ENCODE results near the gene RPL10.

The RPL10 gene

DNA sequence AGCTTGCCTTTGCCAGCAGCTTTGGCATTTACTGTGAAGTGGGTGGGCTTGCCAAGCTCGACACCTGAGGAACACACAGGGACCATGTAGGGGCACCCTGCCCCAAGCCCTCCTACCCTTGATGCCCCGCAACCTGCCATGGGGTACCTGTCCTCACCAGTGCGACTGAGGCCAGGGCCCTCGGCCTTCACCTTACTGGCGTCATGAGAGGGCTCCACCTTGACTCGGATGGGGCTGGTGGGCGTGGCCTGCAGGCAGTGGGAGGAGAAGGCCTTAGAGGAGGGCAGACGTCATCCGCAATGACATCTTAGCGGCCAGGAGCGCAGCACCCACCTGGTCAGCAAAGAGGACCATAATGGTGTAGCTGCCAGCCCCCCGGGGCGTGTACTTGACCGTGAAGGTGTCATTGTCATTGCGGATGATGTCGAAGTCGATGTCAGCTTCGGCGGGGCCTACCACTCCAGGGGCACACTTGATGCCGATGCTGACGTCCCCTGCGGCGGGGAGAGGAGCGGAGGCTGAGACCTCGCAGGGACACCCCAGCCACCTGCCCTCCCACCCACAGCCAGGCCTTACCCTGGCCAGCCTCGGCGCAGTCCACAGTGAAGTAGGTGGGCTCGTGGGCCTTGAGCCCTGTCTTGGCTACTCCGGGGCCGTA, 36.0 kb upstream of the RPL10 start:
- no peak for DNase-seq

DNA sequence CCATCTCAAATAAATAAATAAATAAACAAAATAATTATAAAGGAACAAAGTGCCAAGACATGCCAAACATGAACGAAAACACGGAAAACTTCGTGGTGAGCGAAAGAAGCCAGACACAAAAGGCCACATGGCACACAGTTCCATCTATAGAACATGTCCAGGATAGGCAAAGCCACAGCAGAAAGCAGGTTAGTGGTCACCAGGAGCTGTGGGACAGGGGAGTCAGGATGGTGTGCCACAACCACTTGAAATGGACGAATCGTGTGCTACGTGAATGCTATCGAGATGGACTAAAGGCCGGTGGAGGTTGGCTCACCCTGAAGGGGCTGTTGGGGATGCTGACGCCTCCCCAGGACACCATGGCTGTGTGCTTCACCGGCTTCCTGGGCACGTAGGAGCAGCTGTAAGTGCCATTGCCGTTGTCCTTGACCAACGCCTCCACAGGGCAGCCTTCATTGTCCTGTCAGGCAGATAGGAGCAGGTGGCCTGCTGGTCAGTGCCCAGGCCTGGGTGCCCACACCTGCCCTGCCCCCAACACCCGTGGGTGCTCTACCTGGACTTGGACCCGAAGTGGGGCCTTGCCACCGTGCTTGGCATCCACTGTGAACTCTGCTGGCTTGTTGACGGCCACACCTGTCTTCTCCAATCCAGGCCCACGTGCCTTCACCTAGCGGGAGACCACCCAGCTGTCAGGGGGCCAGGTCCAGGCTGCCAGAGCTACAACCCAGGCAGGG, 34.3 kb upstream of the RPL10 start:
- DNase-seq, result no peak

DNA sequence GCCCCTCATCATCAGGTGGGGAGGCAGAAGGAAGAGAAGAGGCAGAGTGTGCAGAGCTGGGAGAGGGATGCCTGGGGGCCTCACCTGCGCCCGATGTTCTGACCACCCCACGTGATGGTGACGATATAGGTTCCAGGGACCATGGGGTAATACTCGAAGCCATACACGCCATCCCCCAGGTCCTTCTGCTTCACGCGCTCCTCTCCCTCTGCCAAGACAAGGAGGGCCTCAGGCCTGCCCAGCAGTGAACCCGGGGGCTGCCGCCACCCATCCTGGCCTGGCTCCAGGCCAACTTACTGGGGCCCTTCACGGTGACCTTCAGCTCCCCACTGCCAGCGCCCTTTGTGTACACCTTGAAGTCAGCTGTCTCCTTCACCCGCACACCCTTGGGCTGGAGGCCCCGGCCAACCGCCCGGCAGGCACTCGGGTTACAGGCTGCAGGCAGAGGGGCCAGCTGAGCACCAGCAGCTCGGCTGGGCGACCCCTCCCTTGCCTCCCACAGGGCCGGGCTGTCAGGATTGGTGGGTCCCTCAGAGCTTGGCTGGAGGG, 33.1 kb upstream of the RPL10 start:
- no peak for DNase-seq

DNA sequence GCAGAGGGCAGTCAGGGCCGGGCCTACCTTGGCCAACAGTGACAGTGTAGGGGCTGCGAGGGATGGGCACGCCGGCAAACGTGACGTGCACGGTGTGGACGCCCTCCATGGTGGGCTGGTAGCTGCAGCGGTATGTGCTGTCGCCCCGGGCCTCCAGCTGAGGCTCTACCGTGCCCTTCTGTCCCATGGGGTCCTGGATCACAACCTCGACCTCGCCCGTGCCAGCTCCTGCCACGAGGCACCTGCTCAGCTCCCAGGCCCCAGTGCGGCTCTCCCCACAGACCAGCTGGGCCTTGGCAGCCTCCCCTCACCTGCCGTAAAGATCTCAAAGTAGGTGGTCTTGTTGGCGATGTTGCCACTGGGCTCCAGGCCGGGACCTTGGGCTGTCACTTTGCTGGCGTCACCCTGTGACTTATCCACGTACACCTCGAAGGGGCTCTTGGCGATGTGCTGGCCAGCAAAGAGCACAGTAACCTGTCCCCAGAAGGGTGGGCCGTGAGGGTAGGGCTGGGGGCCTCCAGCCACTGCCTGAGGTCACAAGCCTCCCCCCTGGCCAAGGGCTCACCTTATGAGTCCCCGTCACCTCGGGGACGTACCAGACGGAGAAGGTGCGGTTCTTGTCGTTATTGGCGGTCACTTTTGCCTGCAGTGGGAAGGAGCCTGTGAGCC, 32.0 kb upstream of the RPL10 start:
- no peak for DNase-seq

DNA sequence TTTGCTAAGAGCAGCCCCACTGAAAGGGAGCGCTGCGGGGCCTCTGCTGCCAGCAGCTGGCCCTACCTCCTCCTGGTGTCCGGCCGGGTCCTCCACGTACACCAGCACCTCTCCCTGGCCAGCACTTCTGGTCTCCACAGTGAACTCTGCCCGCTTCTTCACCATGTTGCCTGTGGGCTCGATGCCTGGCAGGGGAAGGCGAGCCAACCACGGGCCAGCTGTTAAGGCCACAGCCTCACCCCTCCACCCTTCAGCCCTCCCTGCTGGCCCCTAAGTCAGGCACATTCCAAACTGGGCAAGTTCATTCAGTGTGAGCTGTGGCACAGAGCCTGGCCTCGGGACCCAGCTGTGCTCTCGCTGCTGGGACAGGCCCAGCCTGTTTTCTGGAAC, 31.5 kb upstream of the RPL10 start:
- DNase-seq, result no peak

DNA sequence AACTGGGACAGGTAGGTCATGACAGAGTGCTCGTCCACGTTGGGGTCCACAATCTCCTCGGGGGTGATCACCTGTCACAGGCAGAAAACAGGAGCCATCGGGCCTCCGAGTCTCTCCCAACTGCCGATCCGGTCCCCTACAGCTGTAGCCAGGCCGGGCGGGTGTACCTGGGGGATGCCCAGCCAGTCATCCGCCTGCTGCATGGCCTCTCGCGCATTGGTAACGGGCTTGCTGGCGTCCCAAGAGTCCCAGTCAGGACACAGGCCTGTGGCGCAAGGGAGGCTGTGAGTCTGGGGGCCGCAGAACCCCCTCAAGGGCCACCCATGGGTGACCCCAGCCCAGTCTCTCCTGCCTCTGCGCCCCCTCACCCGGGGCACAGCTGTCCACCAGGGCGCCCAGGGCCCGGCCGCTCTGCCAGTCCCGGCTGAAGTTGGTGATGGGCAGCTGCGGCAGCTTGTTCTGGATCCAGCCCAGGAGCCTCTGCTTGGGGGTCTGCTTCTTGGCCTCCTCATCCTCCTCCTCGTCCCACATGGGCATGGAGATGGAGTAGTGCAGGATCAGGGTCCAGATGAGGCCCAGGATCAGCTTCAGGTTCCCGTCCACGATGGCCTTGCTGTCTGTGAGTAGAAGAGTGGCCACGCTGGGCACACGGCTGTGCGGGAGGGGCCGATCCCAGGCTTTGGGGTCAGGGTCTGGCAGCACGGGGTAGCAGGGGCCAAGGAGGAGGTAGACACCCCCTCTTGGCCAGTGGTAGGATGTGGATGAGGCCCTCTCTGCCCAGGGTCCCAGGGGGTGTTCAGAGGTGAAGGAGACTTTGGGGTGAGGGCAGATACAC, 30.5 kb upstream of the RPL10 start:
- no peak for DNase-seq

DNA sequence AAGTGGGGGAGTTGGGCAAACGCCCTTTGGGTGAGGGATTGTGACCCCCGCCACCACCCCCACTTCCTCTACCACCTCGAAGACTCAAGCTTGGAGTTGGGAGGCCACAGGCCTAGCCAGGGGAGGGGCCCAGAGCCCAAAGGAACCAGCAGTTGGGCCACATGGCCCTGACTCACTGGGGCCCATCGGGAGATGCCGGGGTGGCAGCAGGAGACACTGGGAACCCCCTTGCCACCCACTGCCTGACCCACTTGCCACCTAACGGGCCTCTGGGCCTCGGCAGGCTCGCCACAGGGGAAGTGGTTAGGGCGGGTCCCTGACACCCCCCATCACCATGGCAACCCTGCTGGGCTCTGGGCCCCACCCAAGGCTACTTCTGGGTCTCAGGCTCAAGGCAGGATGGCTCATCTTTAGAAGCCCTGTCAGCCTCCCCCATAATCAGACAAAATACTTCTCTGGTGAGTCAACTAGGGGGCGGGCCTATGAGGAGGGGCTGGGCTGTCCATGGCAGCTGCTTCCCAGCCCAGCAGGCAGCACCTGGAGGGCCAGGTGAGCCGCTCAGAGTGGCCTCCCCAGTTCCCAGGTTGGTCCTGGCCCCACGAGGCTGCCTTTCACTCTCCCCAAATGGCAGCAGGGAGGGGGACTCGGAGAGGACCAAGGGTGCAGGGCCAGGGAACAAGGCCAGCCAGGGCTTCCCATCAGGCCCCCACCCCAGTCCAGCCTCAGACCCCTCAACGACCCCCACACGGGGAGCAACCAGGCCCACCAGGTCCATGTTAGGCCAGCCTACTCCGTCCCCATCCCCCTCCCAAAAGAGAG, 29.3 kb upstream of the RPL10 start:
- DNase-seq, result peak; percentile 92

DNA sequence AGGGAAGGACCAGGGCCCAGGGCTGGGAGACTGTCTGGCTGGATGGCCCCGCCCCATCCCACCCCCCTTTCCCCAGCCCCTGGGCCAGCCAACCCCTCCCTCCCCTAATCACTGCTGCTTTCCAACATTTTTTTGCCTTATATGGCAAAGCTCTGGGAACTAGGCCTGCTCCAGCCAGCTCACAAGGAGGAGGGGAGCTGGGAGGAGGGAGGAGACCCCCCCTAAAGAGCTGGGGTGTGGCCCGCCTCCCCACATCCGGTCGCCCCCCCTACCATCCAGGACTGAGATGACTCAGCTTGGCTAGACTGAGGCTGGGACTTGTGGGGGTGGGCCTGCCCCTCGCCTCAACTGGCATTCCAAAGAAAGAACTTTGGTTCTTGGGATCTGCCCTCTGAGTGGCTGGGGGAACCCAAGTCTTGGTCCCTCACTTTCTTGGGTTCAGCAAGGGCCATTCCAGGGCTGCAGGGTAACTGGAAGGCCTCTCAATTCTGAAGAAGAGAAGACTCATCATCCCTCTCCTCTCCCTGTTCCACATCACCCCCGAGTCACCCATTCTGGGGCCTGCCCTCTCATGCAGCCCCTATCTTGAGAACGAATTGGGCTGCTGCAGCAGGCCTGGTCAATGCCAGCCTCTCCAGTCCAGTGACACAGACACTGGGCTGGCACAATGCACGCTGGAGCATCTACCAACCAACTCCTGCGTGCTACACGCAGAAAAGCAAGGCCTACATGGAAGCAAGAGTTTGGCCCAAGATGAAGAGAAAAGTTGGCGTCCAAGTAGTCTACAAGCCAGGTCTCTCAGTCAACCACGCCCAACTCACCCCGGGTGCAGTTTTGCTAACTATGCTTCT, 28.5 kb upstream of the RPL10 start:
- peak; percentile 95 for DNase-seq

DNA sequence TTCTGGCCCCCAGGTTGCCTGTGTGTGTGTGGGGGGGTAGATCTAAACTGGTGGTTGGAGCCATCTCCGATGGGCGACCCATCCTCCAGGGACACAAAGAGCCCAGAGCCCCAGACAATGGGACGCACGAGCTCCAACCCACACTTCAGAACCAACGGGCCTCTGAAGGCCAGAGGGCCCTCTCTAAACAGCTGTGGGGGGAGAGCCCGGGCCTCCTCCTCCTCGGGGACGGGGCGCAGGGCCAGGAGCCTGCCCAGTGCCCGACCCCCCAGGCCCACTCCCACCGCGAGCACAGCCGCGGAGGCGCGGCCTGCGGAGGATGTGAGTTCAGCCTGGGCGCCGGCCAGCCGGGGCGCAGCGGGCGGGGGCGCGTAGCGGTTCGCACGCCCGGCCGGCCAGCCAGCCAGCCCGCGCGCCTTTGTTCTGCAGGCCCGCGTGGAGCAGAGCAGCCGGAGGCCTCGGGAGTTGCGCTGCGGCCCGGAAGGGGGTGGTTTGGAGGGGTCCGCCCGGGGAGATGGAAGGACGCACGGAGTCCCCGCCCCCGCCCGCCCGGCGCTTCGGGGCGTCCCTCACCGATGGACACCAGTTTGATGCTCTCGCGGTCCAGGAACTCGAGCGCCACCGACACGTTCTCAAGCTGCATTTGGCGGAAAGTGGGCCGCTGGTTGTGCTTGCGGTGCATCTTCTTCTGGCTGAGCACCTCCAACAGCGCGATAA, 27.7 kb upstream of the RPL10 start:
- no peak for DNase-seq

DNA sequence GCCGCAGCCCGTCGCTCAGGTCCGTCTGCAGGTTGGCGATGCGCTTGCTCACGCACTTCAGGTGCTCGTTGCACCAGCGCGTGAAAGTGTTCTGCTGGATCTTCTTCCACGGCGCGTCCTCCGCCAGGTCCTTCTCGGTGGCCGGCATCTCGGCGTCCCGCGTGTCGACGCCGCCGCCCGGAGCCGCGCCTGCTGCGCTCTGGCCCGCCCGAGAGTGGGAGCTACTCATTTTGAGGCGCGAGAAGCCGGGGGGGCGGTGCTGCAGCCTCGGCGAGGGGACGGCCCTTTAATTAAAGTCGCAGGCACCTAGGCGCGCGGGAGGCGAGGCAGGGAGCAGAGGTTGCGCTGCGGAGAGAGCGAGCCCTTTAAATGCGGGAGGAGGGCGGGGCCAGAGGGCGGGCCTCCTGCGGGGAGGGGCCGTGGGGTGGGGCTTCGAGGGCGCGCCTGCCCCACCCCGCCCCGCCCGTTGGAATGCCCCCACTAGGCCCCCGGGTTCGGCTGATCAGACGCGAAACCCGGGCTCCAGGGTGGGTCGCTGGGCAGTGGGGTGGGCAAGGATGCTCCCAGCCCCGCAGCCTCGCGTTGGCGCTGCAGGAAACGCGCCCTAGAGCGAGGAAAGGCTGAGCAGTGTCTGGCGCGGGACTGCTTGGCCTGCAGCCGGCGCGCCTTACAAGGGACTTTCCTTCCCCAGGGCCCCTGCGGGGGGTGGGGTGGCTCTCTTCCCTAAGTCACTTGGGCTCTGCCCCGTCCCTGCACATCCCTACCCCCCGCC, 27.0 kb upstream of the RPL10 start:
- peak; percentile 91 for DNase-seq

DNA sequence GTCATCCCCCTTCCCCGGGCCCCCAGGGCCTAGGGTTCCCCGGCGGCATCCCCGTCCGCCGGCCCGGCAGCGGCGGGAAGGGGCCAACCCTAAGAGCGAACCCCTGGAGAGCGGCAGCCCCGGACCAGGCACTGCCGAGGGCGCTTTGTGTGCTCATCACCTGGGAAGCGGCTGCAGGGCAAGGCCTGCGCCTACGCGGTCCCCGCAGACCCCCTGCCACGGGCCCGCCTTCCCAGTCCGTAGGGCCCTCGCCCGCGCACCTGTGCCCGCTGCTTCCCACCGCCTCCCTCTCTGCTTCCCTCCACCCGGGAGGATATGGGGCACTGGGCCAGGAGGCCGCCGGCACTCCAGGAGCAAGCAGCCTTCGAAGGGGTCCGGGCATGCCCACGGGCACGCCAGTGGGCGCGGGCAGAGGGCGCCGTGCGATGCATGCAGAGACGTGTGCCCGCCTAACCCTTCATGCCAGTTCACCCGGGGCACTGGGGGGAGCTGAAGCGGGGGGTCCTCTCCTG, 26.3 kb upstream of the RPL10 start:
- no peak for DNase-seq

DNA sequence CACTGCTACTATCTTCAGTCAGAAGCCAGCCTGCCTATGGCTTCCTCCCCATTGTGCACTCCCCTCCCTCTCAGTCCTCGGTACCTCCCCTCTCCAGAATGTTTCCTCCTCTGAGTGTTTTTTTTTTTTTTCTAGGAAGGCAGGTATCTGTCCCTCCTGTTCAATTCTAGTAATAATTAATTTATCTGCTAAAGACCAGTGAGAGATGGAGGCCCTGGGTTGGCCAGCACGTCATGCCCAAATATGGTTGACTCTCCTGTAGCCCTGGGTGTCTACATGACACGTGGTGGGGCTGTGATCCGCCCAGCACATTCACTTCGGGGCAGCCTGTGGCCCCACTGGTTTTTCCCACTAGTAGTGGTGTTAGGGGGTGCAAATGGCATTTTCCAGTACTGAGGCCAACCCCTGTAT, 25.6 kb upstream of the RPL10 start:
- DNase-seq, result peak; percentile 81

DNA sequence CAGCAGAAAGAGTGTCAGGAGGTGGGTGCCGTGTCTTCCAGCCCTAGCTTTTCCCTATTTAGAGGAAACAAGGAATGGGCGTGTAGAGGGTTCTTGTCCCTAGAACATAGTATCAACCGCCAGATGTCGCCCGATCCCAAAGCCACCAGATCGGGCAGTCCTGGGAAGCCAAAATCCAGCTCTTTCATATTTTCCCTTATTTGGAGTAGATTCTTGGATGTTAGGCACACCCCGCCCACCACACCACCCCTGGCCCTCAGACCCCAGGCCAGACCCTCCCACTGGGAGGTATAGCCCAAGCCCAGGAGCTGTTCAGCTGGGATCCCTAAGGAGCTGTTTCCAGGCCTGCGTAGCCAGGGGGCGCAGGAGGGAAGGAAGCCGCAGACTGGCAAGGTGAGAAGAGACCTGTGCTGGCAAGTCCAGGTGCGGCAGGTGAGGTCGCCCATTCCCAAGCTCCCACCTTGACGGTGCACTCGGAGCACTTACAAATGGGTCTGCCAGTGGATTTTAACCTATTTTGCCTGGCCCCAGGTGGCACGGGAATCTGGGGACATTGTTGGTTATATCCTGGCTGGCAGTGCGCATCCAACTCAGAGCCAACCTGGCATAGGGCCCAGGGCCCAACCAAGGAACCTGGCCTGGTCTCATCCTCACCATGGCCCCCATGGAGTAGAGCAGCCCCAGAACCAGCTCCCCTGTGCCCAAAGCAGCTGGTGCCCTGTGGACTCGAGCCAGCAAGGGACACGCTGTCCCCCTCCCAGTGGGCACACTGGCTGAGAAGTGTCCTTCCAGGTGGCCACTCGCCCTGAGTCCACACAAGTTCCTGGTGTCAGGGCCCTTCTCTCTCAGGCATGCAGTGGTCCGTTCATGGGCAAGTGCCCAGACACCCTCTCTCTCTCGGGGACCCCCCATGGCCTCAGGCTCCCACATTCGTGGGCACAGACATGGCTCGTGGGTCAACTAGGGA, 24.6 kb upstream of the RPL10 start:
- peak; percentile 93 for DNase-seq

DNA sequence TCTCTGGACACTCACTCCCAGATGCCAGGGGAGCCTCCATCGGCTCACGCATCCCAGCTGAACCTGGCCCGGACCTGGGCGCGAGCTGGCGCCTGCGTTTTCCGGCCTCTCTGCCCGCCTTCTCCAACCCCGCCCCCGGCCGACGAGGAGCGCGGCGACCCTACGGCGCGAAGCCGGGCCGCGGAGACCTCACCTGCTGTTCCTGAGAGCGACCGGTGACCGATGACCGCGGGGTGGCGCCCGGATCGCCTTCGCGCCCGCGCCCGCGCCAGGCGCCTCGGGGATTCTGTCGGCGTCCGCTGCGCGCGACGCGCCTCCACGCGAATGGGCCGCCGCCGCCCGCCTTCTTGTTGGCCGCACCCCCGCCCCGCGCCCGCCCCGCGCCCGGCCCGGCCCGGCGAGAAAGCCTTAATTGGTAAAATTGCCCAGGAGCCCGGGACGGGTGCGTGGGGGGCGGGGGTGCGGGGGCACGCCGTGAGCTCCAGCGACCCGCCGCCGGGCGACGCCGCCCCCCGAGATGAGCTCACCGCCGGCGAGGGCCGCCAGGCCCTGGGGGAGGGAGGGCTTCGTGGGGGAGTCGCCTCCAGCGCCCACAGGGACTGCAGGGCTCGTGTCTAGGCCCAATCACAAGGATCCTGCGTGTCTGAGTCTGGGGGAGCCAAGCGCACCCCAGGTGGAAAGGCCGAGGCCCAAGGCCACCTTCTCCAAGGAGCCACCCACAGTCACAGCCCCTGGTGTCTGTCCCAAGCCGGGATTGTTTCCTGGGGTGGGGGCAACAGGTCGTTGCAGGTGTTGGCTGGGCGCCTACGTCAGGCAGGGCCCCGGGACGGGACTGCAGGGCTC, 23.6 kb upstream of the RPL10 start, which contains the start of gene FLNA:
Gene FLNA (minus strand): TSS at position 322 of the 843 bp plus-strand sequence. CDS start 3,389 bp downstream, outside the sequence.
- DNase-seq, result peak; percentile 77

DNA sequence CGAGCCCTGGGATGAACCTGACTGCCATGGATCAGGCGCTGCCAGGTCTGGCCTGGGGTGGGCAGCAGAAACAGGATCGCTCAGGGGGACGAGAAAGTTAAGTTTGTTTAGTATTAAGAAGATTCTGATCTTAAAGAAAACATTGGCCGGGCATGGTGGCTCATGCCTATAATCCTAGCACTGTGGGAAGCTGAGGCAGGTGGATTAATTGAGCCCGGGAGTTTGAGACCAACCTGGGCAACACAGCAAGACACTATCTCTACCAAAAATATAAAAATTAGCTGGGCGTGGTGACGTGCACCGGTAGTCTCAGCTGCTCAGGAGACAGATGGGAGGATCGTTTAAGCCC, 23.0 kb upstream of the RPL10 start:
- DNase-seq, result no peak

DNA sequence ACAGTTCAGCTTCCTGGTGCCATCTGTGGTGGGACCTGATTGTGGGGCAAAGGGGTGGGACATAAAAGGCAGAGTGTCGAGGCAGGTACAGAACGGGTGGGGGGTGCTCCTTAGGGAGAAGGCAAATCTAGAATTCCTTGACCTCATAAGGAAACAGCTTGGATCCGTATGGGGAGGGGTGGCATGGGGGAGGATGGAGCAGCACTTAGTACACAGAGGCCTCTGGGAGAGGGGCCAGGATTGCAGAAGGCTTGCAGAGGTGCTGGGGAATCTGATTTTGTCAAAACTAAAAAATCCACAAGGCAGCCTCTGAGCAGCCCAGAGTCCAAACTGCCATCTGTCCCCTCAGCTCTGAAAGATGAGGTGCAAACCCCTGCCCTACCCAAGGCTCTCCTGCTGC, 21.4 kb upstream of the RPL10 start:
- DNase-seq, result no peak
